Heart left ventricle (tissue), 13 donors: ENCODE measurements around the gene ARL15.

ENCODE experiments used
- POLR2A ChIP-seq, 2 donors: fragments of 450-650 bp; IDR thresholded peaks; one replicate each; pipeline ENCODE4 v1.6.1; 2017; ENCODE audit warnings: antibody characterized with exemption in 2 of 2, mild to moderate bottlenecking in 2 of 2, moderate library complexity in 2 of 2
- TF ChIP-seq, protein P1 (sequence below), 12 donors: fragments of 200-600 bp; sonication (generic) in 4 of 12; IDR thresholded peaks; one replicate each; pipeline versions ENCODE4 v1.5.0 to v1.8.0; 2018 to 2022; ENCODE audit warnings: antibody characterized with exemption in 12 of 12, mild to moderate bottlenecking in 5 of 12
- donor health status: ischemic (EF 13 %, LVEDD 7.1; RV severe dilation, severe dysfunction).
- donor health status: DM: no; HTN: yes; CAD: no.
- donor health status: DM: no; HTN: no; CAD: no.
- donor health status: ischemic (EF 25% LVEDD 6.9; RV normal size, moderate dysfunction).
- donor health status: ischemic (EF 25% LVEDD 5.7; RV mildly dilated, moderate dysfunction).
- donor health status: ischemic (EF 35%, LVEDD 5.7; RV mildly dilated, moderate dysfunction).
- donor health status: nonischemic (EF 11% LVEDD 7.7; RV severe dilation, severe dysfunction).
- donor health status: DM: yes; HTN: yes; CAD: no.
- donor health status: PGD.
- donor health status: ischemic (EF 29% LVEDD 5.4; RV normal size, mild dysfunction).
- donor health status: nonischemic (EF 23%, LVEDD 6.1; RV moderate dilation, normal function).

DNA sequence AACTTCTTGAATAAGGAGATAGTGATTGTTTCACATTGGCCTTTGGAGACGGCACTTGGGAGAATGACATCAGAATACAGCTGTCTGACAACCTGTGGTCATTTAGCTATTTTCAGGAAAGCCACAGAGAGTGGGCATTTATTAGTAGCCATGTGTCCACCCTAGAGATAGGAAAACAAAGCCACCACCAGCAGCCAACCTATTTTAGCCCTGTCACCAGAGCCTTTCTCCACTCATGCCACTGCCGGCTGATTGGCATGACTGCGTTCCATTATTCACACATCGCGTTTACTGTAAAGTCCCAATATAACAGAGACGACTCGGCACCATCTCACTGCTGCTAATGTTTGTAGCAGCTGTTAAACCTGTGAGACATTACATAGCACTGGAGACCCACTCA is 419.9 kb downstream of the ARL15 start:
- TF ChIP-seq, protein P1, sequence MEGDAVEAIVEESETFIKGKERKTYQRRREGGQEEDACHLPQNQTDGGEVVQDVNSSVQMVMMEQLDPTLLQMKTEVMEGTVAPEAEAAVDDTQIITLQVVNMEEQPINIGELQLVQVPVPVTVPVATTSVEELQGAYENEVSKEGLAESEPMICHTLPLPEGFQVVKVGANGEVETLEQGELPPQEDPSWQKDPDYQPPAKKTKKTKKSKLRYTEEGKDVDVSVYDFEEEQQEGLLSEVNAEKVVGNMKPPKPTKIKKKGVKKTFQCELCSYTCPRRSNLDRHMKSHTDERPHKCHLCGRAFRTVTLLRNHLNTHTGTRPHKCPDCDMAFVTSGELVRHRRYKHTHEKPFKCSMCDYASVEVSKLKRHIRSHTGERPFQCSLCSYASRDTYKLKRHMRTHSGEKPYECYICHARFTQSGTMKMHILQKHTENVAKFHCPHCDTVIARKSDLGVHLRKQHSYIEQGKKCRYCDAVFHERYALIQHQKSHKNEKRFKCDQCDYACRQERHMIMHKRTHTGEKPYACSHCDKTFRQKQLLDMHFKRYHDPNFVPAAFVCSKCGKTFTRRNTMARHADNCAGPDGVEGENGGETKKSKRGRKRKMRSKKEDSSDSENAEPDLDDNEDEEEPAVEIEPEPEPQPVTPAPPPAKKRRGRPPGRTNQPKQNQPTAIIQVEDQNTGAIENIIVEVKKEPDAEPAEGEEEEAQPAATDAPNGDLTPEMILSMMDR (IDR thresholded peaks at IDR 0.05), result no peak
- TF ChIP-seq POLR2A (IDR thresholded peaks at IDR 0.05), result no peak
